Suprapubic skin (tissue), 4 donors: ENCODE results near the gene SNX24.

Source experiments
- CTCF ChIP-seq, 2 donors: fragments of 200-600 bp in 1 of 2; fragments of 450-650 bp in 1 of 2; sonication (generic) in 1 of 2; IDR thresholded peaks; one replicate each; pipeline ENCODE4 v1.5.1; 2016 to 2019; ENCODE audit warnings: antibody characterized with exemption in 2 of 2, mild to moderate bottlenecking in 1 of 2, moderate library complexity in 1 of 2
- POLR2A ChIP-seq, 2 donors: fragments of 450-650 bp; IDR thresholded peaks; one replicate each; pipeline ENCODE4 v1.6.1; 2017; ENCODE audit warnings: antibody characterized with exemption in 2 of 2, mild to moderate bottlenecking in 2 of 2, moderate library complexity in 2 of 2
- POLR2AphosphoS5 ChIP-seq, 3 donors: sonication (generic); formaldehyde crosslinking; IDR thresholded peaks; one replicate each; pipeline ENCODE4 v1.6.1; 2017; ENCODE audit warnings: antibody characterized with exemption in 3 of 3

- TF ChIP-seq POLR2A (IDR thresholded peaks at IDR 0.05) (no peak), POLR2AphosphoS5 (IDR thresholded peaks at IDR 0.05) (no peak), CTCF (IDR thresholded peaks at IDR 0.05) (no peak)
Measured at GRCh38 chr5:122971333-122971732, 125.9 kb downstream of the SNX24 start.
